GM23248 (cell line): ENCODE measurements around the gene PPP1R15B. TPM values are rescaled to one million over a fixed set of nuclear protein-coding genes. Genes with fewer than 3 reads are reported as not detected.
A peak's percentile ranks its signal among the peaks of the same experiment; 100 is the strongest.

ENCODE experiments used
- DNase-seq: peaks from one replicate; pipeline ENCODE4 v3.0.0-alpha.2; 2015
- H2AFZ ChIP-seq: fragments of 200-600 bp; sonication (generic); 2 replicates; pipeline ENCODE4 v1.6.1; 2016; ENCODE audit warnings: antibody characterized with exemption
- H3F3A ChIP-seq: fragments of 200-600 bp; sonication (generic); 2 replicates; pipeline ENCODE4 v1.6.1; 2016; ENCODE audit warnings: mild to moderate bottlenecking, antibody characterized with exemption, mixed run types; ENCODE audit not compliant: insufficient read depth
- H3K27ac ChIP-seq: fragments of 200-600 bp; sonication (generic); 2 replicates; pipeline ENCODE4 v1.5.1; 2016; ENCODE audit warnings: mild to moderate bottlenecking
- H3K27me3 ChIP-seq: fragments of 200-600 bp; sonication (generic); replicated peaks from 2 replicates; pipeline ENCODE4 v1.6.1; 2016; ENCODE audit warnings: mild to moderate bottlenecking; ENCODE audit not compliant: insufficient read depth
- H3K36me3 ChIP-seq: fragments of 200-600 bp; sonication (generic); 2 replicates; pipeline ENCODE4 v1.6.1; 2016; ENCODE audit warnings: low read depth, mild to moderate bottlenecking
- H3K4me1 ChIP-seq: fragments of 200-600 bp; sonication (generic); 2 replicates; pipeline ENCODE4 v1.6.1; 2016; ENCODE audit warnings: mild to moderate bottlenecking; ENCODE audit not compliant: insufficient read depth
- H3K4me2 ChIP-seq: fragments of 200-600 bp; sonication (generic); one replicate; pipeline ENCODE4 v1.6.1; 2016; ENCODE audit warnings: mild to moderate bottlenecking; ENCODE audit not compliant: unreplicated experiment
- H3K4me3 ChIP-seq: fragments of 200-600 bp; sonication (generic); 2 replicates; pipeline ENCODE4 v1.5.1; 2016; ENCODE audit warnings: mild to moderate bottlenecking
- H3K79me2 ChIP-seq: fragments of 200-600 bp; sonication (generic); 2 replicates; pipeline ENCODE4 v1.6.1; 2016; ENCODE audit warnings: mild to moderate bottlenecking; ENCODE audit not compliant: insufficient read depth
- H3K9ac ChIP-seq: fragments of 200-600 bp; sonication (generic); 2 replicates; pipeline ENCODE4 v1.6.1; 2016; ENCODE audit warnings: mild to moderate bottlenecking
- H3K9me2 ChIP-seq: fragments of 200-600 bp; sonication (generic); 2 replicates; pipeline ENCODE4 v1.6.1; 2016; ENCODE audit warnings: mixed run types, mild to moderate bottlenecking, moderate library complexity; ENCODE audit not compliant: insufficient read depth
- H3K9me3 ChIP-seq: fragments of 200-600 bp; sonication (generic); one replicate; pipeline ENCODE4 v1.6.1; 2017; ENCODE audit warnings: low read depth
- H4K20me1 ChIP-seq: fragments of 200-600 bp; sonication (generic); 2 replicates; pipeline ENCODE4 v1.6.0; 2016; ENCODE audit not compliant: insufficient read depth
- EZH2 ChIP-seq: fragments of 200-600 bp; sonication (generic); IDR thresholded peaks from 2 replicates; pipeline ENCODE4 v1.6.1; 2018; ENCODE audit warnings: antibody characterized with exemption, mild to moderate bottlenecking; ENCODE audit not compliant: insufficient read depth, poor library complexity, severe bottlenecking
- EZH2phosphoT487 ChIP-seq: fragments of 200-600 bp; sonication (generic); IDR thresholded peaks from 2 replicates; pipeline ENCODE4 v1.6.1; 2018; ENCODE audit warnings: antibody characterized with exemption, moderate library complexity, mild to moderate bottlenecking, low read depth; ENCODE audit not compliant: insufficient read depth
- WGBS, 2 experiments: methylation state at CpG; one replicate each; pipeline ENCODE4 v1.1.6; 2015 to 2017; ENCODE audit warnings: low lambda C conversion rate in 2 of 2, low coverage in 1 of 2; ENCODE audit errors: missing lambda C conversion rate in 2 of 2; 5-methylcytosine and 5-hydroxymethylcytosine counted together
- in situ Hi-C: fragments of 300-500 bp; cut with MboI; formaldehyde crosslinking; loops from 2 replicates; pipeline ENCODE4 v1.15.0; 2020
- polyA plus RNA-seq: library from polyadenylated mRNA; unstranded; fragments of >200 nt; fragmentation: Nextera tagmentation; extraction: Ambion mirVana; gene quantifications from 2 replicates; pipeline ENCODE4 v1.2.1, GENCODE V29; 2016
- small RNA-seq: library from RNA; depleted of rRNA; stranded (forward); fragments of <200 nt; gene quantifications from one replicate; pipeline ENCODE3, GENCODE V24; 2014; ENCODE audit warnings: low read depth, low replicate concordance
- total RNA-seq: library from RNA; depleted of rRNA; stranded (reverse); fragments of >200 nt; shearing (Covaris generic); gene quantifications from 2 replicates; pipeline ENCODE4 v1.2.3, GENCODE V29; 2014; rRNA removed

The PPP1R15B gene
- total and polyA plus RNA-seq, 2 experiments from 2014 or later = 14.5 to 28.4 TPM

GRCh38 chr1:204356997-204357396 lies 54.6 kb downstream of the PPP1R15B start:
- Histone ChIP-seq H3K27me3 (no peaks in the 10 kb centered on the region), H3K4me2 (peak overlapping the region; percentile 30), H2AFZ (no peak overlapping the region), H3K4me1 (peaks cover 7% of the 10 kb centered on the region), H3F3A (no peaks in the 10 kb centered on the region), H3K9me2 (no peaks in the 10 kb centered on the region), H3K27ac (no peak overlapping the region), H3K79me2 (no peaks in the 10 kb centered on the region), H3K9ac (no peak overlapping the region), H3K4me3 (no peak overlapping the region), H4K20me1 (no peaks in the 10 kb centered on the region), H3K9me3 (no peaks in the 10 kb centered on the region), H3K36me3 (no peaks in the 10 kb centered on the region)
- TF ChIP-seq EZH2phosphoT487 = no peak
- no peak for TF ChIP-seq EZH2
- WGBS, 2 experiments = 38 to 42% methylated on average over 4 of the region's 4 CpGs
- peak; percentile 72 for DNase-seq
- in situ Hi-C loops = no loop called here

DNA sequence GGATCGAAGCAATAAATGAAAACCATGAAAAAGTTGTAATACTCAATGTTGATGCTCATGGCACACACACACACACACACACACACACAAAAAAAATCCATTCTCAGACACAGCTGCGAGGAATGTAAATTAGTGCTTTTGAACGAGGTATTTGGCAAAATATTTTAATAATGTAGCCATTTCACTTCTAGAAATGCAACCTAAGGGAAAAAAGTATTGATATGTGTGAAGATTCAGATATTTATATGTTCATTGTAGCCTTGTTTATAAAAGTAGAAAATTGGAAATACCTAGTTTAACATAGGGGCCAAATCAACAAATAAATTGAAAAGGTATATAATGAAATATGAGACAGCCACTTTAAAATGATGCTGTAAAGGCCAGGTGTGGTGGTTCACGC lies 55.7 kb downstream of the PPP1R15B start:
- H3K4me2 ChIP-seq = no peak overlapping the region
- H3K9ac ChIP-seq = no peak overlapping the region
- H3K9me3 ChIP-seq = no peaks in the 10 kb centered on the region
- in situ Hi-C loops = no loop called here
- peaks cover 7% of the 10 kb centered on the region for H3K4me1 ChIP-seq
- no peaks in the 10 kb centered on the region for H3K9me2 ChIP-seq
- H3K4me3 ChIP-seq = no peak overlapping the region
- H4K20me1 ChIP-seq = no peaks in the 10 kb centered on the region
- H3K27me3 ChIP-seq = no peaks in the 10 kb centered on the region
- no peaks in the 10 kb centered on the region for H3K36me3 ChIP-seq
- DNase-seq = no peak
- H3F3A ChIP-seq = no peaks in the 10 kb centered on the region
- H2AFZ ChIP-seq = no peak overlapping the region
- no peaks in the 10 kb centered on the region for H3K79me2 ChIP-seq
- WGBS, 2 experiments = 77 to 80% methylated on average over 4 of the region's 4 CpGs
- H3K27ac ChIP-seq = no peak overlapping the region
- TF ChIP-seq EZH2 = no peak
- TF ChIP-seq EZH2phosphoT487 = no peak

DNA sequence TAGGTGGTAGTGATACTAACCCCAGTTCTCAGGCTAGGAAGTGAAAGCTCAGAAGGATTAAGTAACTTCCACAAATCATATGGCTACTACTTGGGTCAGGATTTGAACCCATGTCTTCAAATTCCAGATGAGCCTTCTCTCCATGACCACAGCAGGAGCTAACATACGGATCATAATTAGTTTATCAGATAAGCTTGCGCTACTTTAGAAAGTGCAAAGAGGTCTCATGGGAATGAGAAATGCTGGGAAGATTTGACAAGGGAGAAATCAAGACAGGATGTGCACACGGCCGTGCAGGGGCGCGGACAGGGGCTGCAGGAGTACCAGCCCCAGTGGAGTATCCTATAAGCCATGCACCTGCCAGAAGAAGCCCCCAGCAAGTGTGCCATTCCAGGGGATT lies 57.0 kb downstream of the PPP1R15B start:
- in situ Hi-C loops = no loop called here
- H3K4me3 ChIP-seq = no peak overlapping the region
- TF ChIP-seq EZH2phosphoT487 = no peak
- no peak for TF ChIP-seq EZH2
- no peaks in the 10 kb centered on the region for H4K20me1 ChIP-seq
- no peaks in the 10 kb centered on the region for H3K79me2 ChIP-seq
- H3K9me3 ChIP-seq = no peaks in the 10 kb centered on the region
- no peaks in the 10 kb centered on the region for H3K36me3 ChIP-seq
- H3K4me2 ChIP-seq = no peak overlapping the region
- DNase-seq = no peak
- no peak overlapping the region for H3K9ac ChIP-seq
- 65 to 72% methylated on average over 6 of the region's 6 CpGs for WGBS, 2 experiments
- H2AFZ ChIP-seq = no peak overlapping the region
- H3K9me2 ChIP-seq = no peaks in the 10 kb centered on the region
- H3F3A ChIP-seq = no peaks in the 10 kb centered on the region
- no peak overlapping the region for H3K27ac ChIP-seq
- peaks cover 7% of the 10 kb centered on the region for H3K4me1 ChIP-seq
- H3K27me3 ChIP-seq = no peaks in the 10 kb centered on the region

Small RNAs within 50 kb of the gene (small RNA-seq; reads per million reads assigned to genes)
- not detected for gene AL606489.2

Other genes with a start within 250 kb of the PPP1R15B start
- not detected in 2 replicates for gene REN, start 245.5 kb downstream of the PPP1R15B start, total RNA-seq
- gene REN, start 245.5 kb downstream of the PPP1R15B start, polyA plus RNA-seq = not detected in 2 replicates
- not detected in 2 replicates for gene KISS1, start 215.3 kb downstream of the PPP1R15B start, total RNA-seq
- gene KISS1, start 215.3 kb downstream of the PPP1R15B start, polyA plus RNA-seq = not detected in 2 replicates
- not detected in 2 replicates for gene GOLT1A, start 197.8 kb downstream of the PPP1R15B start, total RNA-seq
- not detected in 2 replicates for gene GOLT1A, start 197.8 kb downstream of the PPP1R15B start, polyA plus RNA-seq
- gene PLEKHA6, start 51.9 kb downstream of the PPP1R15B start, total RNA-seq = 7.3 and 8.3 TPM in 2 replicates
- gene PLEKHA6, start 51.9 kb downstream of the PPP1R15B start, polyA plus RNA-seq = 4.5 and 5.5 TPM in 2 replicates
- 0.63 and 0.76 TPM in 2 replicates for gene PIK3C2B, start 83.0 kb upstream of the PPP1R15B start, total RNA-seq
- gene PIK3C2B, start 83.0 kb upstream of the PPP1R15B start, polyA plus RNA-seq = 0.20 and 0.53 TPM in 2 replicates
- 12.6 and 17.2 TPM in 2 replicates for gene MDM4, start 104.6 kb upstream of the PPP1R15B start, total RNA-seq
- gene MDM4, start 104.6 kb upstream of the PPP1R15B start, polyA plus RNA-seq = 9.6 and 11.7 TPM in 2 replicates